ENCODE data around the gene CEBPZOS.

CEBPZOS gene

DNA sequence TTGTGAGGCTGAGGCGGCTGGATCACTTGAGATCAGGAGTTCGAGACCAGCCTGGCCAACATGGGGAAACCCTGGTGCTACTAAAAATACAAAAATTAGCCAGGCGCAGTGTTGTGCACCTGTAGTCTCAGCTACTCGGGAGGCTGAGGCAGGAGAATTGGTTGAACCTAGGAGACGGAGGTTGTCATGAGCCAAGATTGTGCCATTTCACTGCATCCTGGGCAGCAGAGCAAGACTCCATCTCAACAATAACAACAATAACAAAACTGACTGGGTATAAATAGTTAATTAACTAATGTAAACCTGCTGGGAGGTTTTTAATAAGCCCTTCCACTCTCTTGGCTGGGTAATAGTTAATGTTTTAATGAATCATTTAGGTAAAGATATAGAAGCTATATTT, 15.7 kb upstream of the CEBPZOS start:
- no peak for TF ChIP-seq CTCF (conservative IDR thresholded peaks at IDR 0.05)

DNA sequence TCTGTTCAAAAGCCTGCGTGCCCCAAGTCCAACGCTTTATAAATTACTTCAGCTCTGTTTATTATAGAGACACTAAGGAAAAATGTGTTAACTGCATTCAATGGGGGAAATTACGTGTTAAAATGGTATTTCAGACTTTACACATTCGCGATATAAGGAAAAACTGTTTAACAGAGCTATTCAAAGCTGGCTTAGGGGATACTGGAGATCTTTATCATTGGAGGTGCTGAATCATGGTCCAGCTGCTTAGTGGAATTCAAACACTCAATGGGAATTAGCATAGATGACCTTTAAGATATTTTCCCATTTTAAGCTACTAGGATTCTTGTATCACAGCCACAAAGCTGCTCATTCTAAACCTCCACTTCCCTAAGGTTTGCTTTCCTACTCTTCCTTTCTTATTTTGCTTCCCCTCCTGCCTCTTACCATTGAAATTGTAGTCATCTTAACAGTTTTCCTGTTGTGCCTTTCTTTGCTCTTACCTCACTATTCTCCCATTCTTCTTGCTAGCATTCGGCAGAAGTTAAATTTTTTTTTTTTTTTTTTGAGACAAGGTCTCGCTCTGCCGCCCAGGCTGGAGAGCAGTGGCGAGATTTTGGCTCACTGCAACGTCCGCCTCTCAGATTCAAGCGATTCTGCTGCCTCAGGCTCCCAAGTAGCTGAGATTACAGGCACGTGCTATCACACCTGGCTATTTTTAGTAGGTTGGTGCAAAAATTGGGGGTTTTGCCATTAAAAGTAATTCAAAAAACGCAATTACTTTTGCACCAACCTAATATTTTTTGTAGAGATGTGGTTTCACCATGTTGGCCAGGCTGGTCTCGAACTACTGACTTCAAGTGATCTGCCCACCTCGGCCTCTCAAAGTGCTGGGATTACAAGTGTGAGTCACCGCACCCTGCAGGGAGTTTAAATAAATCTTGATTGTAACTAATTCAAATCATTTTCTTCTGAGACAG, 14.3 kb upstream of the CEBPZOS start:
- no peak overlapping the region for H3K27ac ChIP-seq

More for the DNA sequence above, 15.7 kb upstream of the CEBPZOS start:
- no peak overlapping the region for H3K27ac ChIP-seq

GRCh38 chr2:37188570-37188969, 7.7 kb upstream of the CEBPZOS start, which contains the start of gene SULT6B1:
Gene SULT6B1, minus strand, starts transcription at chr2:37188670. Its CDS starts 30 bp downstream, at chr2:37188640.
- no peak within 1 kb of the TSS for H3K27ac ChIP-seq
- TF ChIP-seq CTCF (conservative IDR thresholded peaks at IDR 0.05) = no peak

More for the DNA sequence above, 14.3 kb upstream of the CEBPZOS start:
- TF ChIP-seq CTCF (conservative IDR thresholded peaks at IDR 0.05) = no peak

DNA sequence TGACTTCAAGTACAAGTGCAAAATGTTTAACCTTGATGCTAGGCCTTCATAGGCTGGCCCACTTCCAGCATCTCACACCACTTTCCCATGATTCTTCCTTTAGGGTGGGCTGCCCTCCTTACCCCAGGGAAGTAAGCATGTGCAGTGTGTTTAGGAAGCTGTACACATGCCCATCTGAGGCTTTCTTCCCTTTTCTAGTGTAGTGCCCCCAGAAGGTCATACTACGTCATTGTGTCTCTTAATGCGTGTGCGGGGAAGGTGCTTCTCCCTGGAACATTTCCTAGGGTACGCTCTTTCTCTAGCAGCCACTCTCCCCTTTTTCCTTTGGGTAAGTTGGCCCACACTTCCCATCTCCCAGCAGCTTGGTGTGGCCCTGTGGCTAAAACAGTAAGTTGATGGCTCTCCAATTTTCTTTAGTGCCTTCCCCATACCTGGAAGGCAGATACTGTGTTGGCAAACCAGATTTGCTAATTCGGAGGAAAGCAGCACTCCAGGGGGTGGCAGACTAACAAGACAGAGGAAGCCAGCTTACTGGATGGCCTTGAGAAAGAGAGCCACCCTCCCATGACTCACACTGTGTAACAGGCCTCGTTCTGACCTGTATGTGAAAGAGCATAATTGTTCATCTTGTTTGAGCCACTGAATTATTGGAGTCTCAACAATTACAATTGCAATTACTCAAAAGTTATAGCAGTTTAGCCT, 6.7 kb upstream of the CEBPZOS start:
- H3K27ac ChIP-seq = no peak overlapping the region
- no peak for TF ChIP-seq CTCF (conservative IDR thresholded peaks at IDR 0.05)

GRCh38 chr2:37190290-37190689, 6.0 kb upstream of the CEBPZOS start:
- no peak for TF ChIP-seq CTCF (conservative IDR thresholded peaks at IDR 0.05)
- H3K27ac ChIP-seq = no peak overlapping the region

GRCh38 chr2:37191253-37191652, 5.0 kb upstream of the CEBPZOS start:
- H3K27ac ChIP-seq = no peak overlapping the region
- TF ChIP-seq CTCF (conservative IDR thresholded peaks at IDR 0.05) = no peak

- no peak for TF ChIP-seq CTCF (conservative IDR thresholded peaks at IDR 0.05)
- no peak overlapping the region for H3K27ac ChIP-seq
Observed at GRCh38 chr2:37191747-37192146, 4.5 kb upstream of the CEBPZOS start.

All from VCaP (cell line).